NCI-H128 (cell line): ENCODE data around the gene TECPR2.
"Not testable (repeated sequence)": the region's sequence is repeated elsewhere in the genome, so short reads cannot be mapped to it uniquely, and the experiment has no call there.

ENCODE experiments used
- DNase-seq: peaks from one replicate; lab custom pipeline; 2025; ENCODE audit not compliant: unreplicated experiment; lab: John Stamatoyannopoulos, UW

Gene TECPR2

GRCh38 chr14:102333795-102334705 lies 28.7 kb upstream of the TECPR2 start:
- DNase-seq: no peak

DNA sequence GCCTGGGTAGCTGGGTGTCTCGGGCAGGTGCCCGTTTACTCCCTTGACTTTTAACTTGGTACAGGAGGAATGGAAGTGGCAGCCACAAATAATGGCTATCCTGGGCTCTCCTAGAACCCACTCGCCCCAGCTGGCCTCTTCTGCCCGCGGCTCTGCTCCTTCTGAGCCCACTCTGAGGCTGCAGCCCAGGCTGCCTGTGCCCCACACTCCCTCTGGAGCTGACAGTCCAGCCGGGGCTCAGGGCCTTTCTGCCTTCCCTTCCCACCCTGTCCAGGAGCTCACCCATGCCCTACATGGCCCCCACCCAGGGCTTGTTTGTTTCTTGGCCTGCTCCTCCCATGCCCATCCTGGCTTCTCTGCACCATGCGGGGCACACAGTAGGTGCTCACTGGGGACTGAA lies 27.6 kb upstream of the TECPR2 start:
- no peak for DNase-seq

GRCh38 chr14:102338724-102339123 lies 24.0 kb upstream of the TECPR2 start:
- no peak for DNase-seq

- DNase-seq: no peak
Measured at GRCh38 chr14:102341566-102341965, 21.2 kb upstream of the TECPR2 start.

DNA sequence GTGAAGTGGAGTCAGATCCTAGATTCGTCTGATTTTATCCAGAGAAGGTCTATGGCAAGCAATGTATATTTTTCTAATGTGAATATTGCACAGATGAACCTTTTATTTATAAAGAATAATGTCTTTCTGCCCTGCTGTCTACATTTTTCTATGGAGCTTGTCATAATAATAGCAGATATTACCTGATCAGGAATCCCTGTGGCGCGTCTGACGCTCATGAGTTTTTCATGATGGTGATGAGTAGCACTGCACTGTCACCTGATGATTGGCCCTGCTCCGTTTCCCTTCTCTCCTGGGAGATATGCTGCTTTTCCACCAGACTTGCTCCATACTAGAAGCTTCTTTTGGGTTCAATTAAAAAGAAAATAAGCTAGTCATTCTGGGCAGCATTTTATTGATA lies 20.5 kb upstream of the TECPR2 start:
- no peak for DNase-seq

GRCh38 chr14:102344084-102344483 lies 18.7 kb upstream of the TECPR2 start:
- no peak for DNase-seq

DNA sequence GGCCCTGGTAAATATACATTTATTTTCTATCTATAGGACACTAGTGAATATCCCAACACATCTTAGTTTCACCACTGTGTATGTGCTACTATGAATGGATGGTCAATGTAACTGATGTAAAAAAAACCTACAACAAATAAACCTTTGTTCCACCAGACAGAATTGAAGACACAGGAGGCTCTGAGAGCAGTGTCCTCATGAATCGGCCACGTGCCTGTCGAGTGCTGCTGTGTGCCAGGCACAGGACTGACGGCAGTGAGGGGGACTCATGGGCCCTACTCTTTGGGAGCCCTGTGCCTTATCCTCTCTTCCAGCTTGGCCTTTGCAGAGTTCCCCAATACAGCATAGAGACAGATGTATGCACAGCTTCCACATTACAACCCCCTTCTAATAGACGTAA lies 18.3 kb upstream of the TECPR2 start:
- no peak for DNase-seq

DNA sequence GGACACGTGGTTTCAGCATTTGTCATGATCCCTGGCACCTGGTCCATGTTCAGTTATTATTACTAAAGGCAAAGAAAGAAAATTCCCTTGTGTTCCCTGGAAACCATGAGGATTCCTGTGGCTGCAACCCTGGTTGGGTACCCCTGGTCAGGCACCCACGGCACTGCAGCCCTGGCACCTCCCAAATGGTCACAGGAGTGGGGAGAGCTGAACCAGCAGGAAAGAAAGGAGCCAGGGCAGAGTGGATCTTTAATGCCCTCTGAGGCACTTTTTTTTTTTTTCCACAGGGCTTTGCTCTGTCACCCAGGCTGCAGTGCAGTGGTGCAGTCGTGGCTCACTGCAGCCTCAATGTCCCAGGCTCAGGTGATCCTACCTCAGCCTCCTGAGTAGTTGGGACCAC lies 17.5 kb upstream of the TECPR2 start:
- no peak for DNase-seq

GRCh38 chr14:102346645-102347044 lies 16.1 kb upstream of the TECPR2 start:
- no peak for DNase-seq

- DNase-seq: no peak
Measured at GRCh38 chr14:102348376-102348775, 14.4 kb upstream of the TECPR2 start.

DNA sequence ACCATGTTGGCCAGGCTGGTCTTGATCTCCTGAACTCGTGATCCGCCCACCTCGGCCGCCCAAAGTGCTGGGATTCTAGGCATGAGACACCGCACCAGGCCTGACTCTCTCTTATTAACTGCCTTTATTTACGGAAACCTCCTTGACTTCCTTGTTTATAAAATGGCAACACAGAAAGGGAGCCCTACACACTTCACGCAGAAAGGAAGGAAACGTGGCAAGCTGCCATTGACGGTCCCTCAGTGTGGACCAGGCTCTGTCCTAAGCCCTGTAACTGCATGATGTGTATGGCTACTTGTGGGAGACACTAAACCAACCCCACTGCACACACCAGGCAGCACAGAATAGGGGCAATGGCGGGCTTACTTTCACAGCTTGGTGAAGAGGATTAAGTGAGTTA lies 11.7 kb upstream of the TECPR2 start:
- no peak for DNase-seq

GRCh38 chr14:102351593-102351992 lies 11.1 kb upstream of the TECPR2 start:
- not testable (repeated sequence) for DNase-seq

- DNase-seq: no peak
Measured at GRCh38 chr14:102352213-102352612, 10.5 kb upstream of the TECPR2 start.

DNA sequence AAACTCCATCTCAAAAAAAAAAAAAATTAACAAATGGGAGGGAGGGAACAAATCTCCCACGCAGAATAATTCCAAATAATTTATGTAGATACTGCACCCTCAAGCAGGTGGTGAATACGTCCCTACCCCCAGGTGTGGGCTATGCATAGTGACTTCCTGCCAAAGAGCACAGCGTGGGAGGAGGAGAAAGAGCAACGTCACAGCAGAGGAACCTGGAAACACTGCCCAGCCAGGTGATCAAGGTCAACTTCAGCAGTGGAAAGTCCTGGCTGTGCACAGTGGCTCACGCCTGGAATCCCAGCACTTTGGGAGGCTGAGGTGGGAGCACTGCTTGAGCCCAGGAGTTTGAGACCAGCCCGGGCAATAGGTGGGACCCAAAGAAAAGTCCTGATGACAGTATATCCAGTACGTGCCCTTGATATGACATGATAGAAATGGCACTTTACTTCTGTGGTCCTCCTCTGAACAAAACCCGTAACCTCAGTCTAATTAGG lies 9.6 kb upstream of the TECPR2 start:
- no peak for DNase-seq

GRCh38 chr14:102356280-102356679 lies 6.5 kb upstream of the TECPR2 start:
- no peak for DNase-seq

GRCh38 chr14:102359341-102359740 lies 3.4 kb upstream of the TECPR2 start:
- no peak for DNase-seq

GRCh38 chr14:102360388-102360787 lies 2.4 kb upstream of the TECPR2 start:
- no peak for DNase-seq

DNA sequence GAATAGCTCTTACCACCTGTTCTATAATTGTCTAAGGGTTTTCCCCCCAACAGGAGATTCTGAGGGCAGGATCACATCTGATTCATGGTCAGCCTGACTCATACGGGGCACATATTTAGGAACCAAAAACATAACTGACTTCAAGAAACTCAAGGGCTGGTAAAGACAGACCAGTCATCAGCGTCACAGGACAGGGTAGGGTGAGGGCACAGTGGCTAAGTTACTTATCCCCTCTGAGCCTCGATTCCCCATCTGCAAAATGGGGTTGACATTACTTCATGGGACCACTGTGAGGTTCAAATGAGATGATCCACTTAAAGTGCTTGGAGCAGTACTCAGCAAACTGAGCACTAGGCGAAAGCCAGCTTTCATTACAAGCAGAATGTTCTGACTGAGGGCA lies 657 bp upstream of the TECPR2 start:
- no peak for DNase-seq

GRCh38 chr14:102363182-102363943 lies 622 bp downstream of the TECPR2 start:
- DNase-seq: no peak

DNA sequence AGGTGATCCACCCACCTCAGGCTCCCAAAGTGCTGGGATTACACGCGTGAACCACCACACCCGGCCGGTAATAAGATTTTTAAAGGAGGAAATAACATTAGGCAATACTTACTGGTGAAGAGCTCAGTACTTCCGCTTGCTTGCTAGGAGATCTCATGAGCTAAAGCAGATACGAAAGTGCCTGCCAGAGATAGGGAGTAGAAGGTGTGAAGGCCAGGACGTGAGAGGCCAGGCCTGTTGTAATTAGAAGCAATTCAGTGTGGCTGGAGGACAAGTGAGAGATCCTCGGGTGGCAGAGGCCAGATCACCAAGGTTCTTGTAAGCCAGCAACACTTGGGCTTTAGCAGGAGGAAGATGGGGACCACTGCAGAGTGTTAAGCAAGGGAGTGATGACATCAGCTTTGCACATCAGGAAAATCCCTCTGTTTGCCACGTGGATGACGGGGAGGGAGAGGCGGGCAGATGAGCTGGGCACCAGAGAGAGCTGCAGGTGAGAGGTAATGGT lies 7.6 kb downstream of the TECPR2 start:
- DNase-seq: no peak

DNA sequence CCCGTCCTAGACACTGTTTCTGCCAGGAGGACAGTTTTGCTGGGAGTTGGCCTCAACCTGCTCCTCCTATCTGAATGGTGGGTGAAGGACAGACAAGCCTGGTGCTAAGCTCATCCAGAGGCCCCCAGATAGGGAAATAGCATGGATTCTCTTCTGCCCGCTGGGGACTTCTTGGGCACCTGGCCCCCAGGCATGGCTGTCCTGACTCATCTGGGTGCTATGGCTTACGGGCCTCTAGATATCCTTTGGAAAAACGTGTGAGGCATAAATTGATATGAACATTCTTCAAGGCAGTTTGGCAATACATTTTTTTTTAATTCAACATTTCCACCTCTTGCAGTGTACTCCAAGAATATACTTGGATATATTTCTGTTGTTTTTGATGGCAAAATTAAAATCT lies 8.6 kb downstream of the TECPR2 start:
- no peak for DNase-seq

GRCh38 chr14:102373110-102373509 lies 10.4 kb downstream of the TECPR2 start:
- no peak for DNase-seq
